Measurements from ENCODE around the gene LEKR1. TPM values are rescaled to one million over a fixed set of nuclear protein-coding genes. Genes with fewer than 3 reads are reported as not detected.
A peak's percentile ranks its signal among the peaks of the same experiment; 100 is the strongest.

The LEKR1 gene
- total and polyA plus RNA-seq, 11 donors: 0.22 to 1.8 (median 0.89) TPM; not detected in 1

DNA sequence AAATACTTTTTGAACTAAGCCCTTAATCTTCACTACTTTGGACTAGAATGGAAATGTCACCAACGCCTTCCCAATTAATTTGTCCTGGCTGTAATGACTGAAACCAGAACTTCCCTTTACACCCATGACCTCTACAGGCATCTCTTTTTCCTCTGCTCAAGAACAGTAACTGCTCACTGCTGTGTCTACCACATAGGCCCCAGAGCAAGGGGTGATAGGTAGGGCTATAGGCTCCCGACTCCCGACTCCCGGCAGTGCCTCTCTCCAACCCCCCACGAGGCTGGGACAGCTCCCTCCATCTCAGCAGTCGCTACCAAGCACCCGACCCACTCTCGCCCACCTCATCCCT is 384 bp upstream of the LEKR1 start:
- Histone ChIP-seq H3K4me3 (peak overlapping the region; percentile 56 to 94 (median 67)), H3K36me3 (no peaks in the 10 kb centered on the region), H3K9me3 (no peaks in the 10 kb centered on the region), H3K27ac (peak overlapping the region; percentile 83 to 96 (median 89)), H3K27me3 (no peaks in the 10 kb centered on the region), H3K4me1 (peaks cover 0 to 17% (median 6%) of the 10 kb centered on the region in 12 donors)
- no peak for TF ChIP-seq POLR2A (IDR thresholded peaks at IDR 0.05)
- TF ChIP-seq, protein P1, sequence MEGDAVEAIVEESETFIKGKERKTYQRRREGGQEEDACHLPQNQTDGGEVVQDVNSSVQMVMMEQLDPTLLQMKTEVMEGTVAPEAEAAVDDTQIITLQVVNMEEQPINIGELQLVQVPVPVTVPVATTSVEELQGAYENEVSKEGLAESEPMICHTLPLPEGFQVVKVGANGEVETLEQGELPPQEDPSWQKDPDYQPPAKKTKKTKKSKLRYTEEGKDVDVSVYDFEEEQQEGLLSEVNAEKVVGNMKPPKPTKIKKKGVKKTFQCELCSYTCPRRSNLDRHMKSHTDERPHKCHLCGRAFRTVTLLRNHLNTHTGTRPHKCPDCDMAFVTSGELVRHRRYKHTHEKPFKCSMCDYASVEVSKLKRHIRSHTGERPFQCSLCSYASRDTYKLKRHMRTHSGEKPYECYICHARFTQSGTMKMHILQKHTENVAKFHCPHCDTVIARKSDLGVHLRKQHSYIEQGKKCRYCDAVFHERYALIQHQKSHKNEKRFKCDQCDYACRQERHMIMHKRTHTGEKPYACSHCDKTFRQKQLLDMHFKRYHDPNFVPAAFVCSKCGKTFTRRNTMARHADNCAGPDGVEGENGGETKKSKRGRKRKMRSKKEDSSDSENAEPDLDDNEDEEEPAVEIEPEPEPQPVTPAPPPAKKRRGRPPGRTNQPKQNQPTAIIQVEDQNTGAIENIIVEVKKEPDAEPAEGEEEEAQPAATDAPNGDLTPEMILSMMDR (IDR thresholded peaks at IDR 0.05): peak in 1 of 12 donors; percentile 2
- WGBS, 4 donors: 4 to 6% (median 4%) methylated on average over 8 of the region's 8 CpGs
- DNase-seq (no peak), ATAC-seq (peak; percentile 69 to 78 (median 76))
- intact Hi-C loops (cut with DNase I): loop anchor here (1.0 to 10.0 kb wide), 16 partner anchors 8 to 312 kb away; partner anchors contain the start of genes TIPARP (in 4 of the 10) and SSR3 (in 3 of the 10)

DNA sequence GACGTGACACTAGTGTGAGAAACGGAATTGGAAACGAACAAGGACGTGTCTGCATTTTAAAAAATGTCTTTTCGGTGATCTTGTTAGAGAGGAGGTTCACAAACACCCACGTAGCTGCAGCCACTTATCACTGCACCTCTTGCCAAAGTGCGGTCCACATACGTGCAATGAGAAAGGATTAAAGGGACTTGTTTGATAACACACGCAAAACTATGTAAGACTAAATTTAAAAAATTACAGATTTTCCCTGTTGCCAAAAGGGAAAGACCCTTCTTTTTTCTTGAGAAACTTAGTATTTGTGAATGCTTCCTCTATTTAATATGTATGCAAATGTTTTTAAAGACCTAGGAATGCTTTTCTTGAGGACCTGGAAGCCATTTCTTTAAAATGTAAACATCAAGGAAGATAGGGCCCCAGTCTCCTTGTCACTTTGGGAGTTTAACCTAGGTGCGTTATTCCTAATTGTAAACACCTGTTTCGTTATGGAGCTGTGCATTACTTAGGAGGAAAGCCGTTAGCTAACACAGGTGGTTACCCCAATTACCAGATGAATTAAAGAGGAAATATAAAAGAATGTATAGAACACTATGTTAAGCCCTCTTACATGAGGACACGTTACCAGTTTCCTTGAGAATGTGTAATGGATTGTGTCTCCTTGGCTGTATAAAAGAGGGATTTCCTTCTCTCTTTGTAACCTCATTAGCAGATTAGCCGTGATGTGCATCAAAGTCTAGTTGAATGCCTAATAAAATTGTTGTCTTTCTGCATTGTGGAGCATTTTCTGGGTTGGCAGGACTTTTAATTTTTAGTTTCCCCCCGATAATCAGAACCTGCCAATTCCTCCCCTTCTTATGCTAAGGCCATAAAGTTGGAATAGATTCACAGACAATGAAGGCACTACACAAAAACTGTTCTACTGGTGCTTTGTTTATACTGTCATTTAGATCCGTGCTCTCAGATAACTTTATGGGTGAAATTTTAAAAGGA is 1.0 kb downstream of the LEKR1 start:
- peak overlapping the region; percentile 56 to 94 (median 67) for H3K4me3 ChIP-seq
- no peaks in the 10 kb centered on the region for H3K27me3 ChIP-seq
- no peaks in the 10 kb centered on the region for H3K36me3 ChIP-seq
- ATAC-seq (peak in 1 of 4 donors; percentile 6), DNase-seq (no peak)
- peaks cover 0 to 17% (median 6%) of the 10 kb centered on the region in 12 donors for H3K4me1 ChIP-seq
- H3K9me3 ChIP-seq: no peaks in the 10 kb centered on the region
- TF ChIP-seq POLR2A (IDR thresholded peaks at IDR 0.05): no peak
- TF ChIP-seq, protein P1 (IDR thresholded peaks at IDR 0.05): no peak
- intact Hi-C loops (cut with DNase I): loop anchor here (1.0 to 10.0 kb wide), 15 partner anchors 150 to 310 kb away; partner anchors contain the start of genes TIPARP (in 4 of the 10) and SSR3 (in 3 of the 10)
- WGBS, 4 donors: 41 to 46% (median 43%) methylated on average over 16 of the region's 16 CpGs
- peak overlapping the region; percentile 83 to 96 (median 89) for H3K27ac ChIP-seq

DNA sequence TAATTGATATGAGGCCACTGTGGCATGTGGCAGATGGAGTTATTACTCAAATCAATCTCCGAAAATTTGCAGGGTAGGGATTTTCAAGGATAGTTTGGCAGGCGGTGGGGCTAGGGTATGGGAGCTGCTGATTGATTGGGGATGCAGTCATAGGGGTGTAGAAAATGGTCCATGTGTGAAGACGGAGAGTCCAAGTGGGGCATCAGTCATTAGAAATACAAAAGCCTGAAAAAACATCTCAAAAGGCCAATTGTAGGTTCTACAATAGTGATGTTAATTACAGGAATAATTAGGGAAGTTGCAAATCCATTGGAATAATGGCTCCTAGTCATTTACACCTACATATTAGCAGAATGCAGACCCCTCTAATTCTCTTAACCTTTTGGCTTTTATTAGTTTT is 4.9 kb downstream of the LEKR1 start:
- no peak for ATAC-seq
- intact Hi-C loops (cut with DNase I): loop anchor here in 1 of 10 donors (10.0 kb wide), 1 partner anchor 244 kb away; no protein-coding TSS in a partner anchor
- H3K36me3 ChIP-seq: no peaks in the 10 kb centered on the region
- DNase-seq: no peak
- no peak overlapping the region for H3K27ac ChIP-seq
- no peaks in the 10 kb centered on the region for H3K27me3 ChIP-seq
- peaks cover 0 to 13% (median 6%) of the 10 kb centered on the region in 12 donors for H3K4me1 ChIP-seq
- no peaks in the 10 kb centered on the region for H3K9me3 ChIP-seq
- no peak overlapping the region for H3K4me3 ChIP-seq
- TF ChIP-seq, protein P1 (IDR thresholded peaks at IDR 0.05): no peak
- no peak for TF ChIP-seq POLR2A (IDR thresholded peaks at IDR 0.05)
- 85 to 89% (median 87%) methylated on average over 3 of the region's 3 CpGs for WGBS, 4 donors

DNA sequence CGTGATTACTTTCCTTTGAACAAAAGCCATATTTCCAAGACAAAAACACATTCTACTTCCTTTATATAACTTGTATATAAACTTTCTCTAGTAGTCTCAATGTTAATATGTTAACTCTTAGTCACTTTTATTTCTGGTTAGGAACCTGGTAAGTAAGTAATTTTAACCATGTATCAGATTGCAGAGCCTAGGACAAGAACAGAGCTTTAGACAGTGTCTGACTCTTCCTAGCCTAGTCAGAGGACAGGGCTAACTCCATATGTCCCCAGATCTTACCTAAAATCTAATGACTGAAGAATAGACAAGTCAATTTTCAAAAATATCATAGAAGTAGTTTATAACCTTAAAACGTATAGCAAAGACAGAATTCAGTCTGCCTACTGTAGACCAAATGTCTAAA is 8.3 kb downstream of the LEKR1 start:
- TF ChIP-seq POLR2A (IDR thresholded peaks at IDR 0.05): no peak
- TF ChIP-seq, protein P1 (IDR thresholded peaks at IDR 0.05): no peak
- Histone ChIP-seq H3K27ac (no peak overlapping the region), H3K4me3 (no peak overlapping the region), H3K9me3 (no peaks in the 10 kb centered on the region), H3K36me3 (no peaks in the 10 kb centered on the region), H3K27me3 (no peaks in the 10 kb centered on the region), H3K4me1 (no peaks in the 10 kb centered on the region)
- 70 to 77% (median 74%) methylated on average over 2 of the region's 2 CpGs for WGBS, 4 donors
- intact Hi-C loops (cut with DNase I): loop anchor here in 1 of 10 donors (10.0 kb wide), 1 partner anchor 240 kb away; no protein-coding TSS in a partner anchor
- ATAC-seq (no peak), DNase-seq (no peak)
